Measurements from ENCODE around the gene NODAL. TPM values are rescaled to one million over a fixed set of nuclear protein-coding genes. Genes with fewer than 3 reads are reported as not detected.

NODAL gene
- total RNA-seq, 2 experiments from 2014 or later, result not detected

GRCh38 chr10:70482982-70483760 is 41.7 kb upstream of the NODAL start:
- Histone ChIP-seq H3K4me3 (ENCODE audit: low read length) (no peak overlapping the region), H3K27me3 (ENCODE audit: control insufficient read depth in 1 of 2, insufficient read depth in 2 of 2, low read length in 2 of 2) (no peaks in the 10 kb centered on the region), H3K36me3 (ENCODE audit: insufficient read depth, low read length) (no peaks in the 10 kb centered on the region), H3K9me3 (ENCODE audit: control insufficient read depth in 1 of 2, insufficient read depth in 1 of 2, low read length in 2 of 2) (no peaks in the 10 kb centered on the region), H3K27ac (ENCODE audit: low read depth in 1 of 2, low read length in 2 of 2) (no peak overlapping the region), H3K4me1 (ENCODE audit: insufficient read depth, low read length) (peaks cover 29% of the 10 kb centered on the region)
- H3K27me3 Mint-ChIP-seq, result no peaks in the 10 kb centered on the region
- TF ChIP-seq CTCF (IDR thresholded peaks at IDR 0.05), result no peak
- no peaks in the 10 kb centered on the region for H3K36me3 Mint-ChIP-seq (ENCODE audit: low read depth)
- ChIA-PET POLR2A (no interaction called here), CTCF (no interaction called here)
- ATAC-seq (ENCODE audit: poor library complexity) (no peak), DNase-seq (no peak)
- no peak overlapping the region for H3K27ac Mint-ChIP-seq
- no peak overlapping the region for H3K4me3 Mint-ChIP-seq
- no peaks in the 10 kb centered on the region for H3K9me3 Mint-ChIP-seq
- intact Hi-C loops (cut with DNase I, micrococcal nuclease), result no loop called here
- peaks cover 29% of the 10 kb centered on the region for H3K4me1 Mint-ChIP-seq (ENCODE audit: low read depth)

- no peak overlapping the region for H3K27ac ChIP-seq (ENCODE audit: low read depth in 1 of 2, low read length in 2 of 2)
- no peaks in the 10 kb centered on the region for H3K9me3 Mint-ChIP-seq
- H3K27me3 Mint-ChIP-seq, result no peaks in the 10 kb centered on the region
- no peak overlapping the region for H3K27ac Mint-ChIP-seq
- no peak overlapping the region for H3K4me3 Mint-ChIP-seq
- no peak overlapping the region for H3K4me3 ChIP-seq (ENCODE audit: low read length)
- no peaks in the 10 kb centered on the region for H3K27me3 ChIP-seq (ENCODE audit: control insufficient read depth in 1 of 2, insufficient read depth in 2 of 2, low read length in 2 of 2)
- peaks cover 40% of the 10 kb centered on the region for H3K4me1 ChIP-seq (ENCODE audit: insufficient read depth, low read length)
- no peaks in the 10 kb centered on the region for H3K36me3 ChIP-seq (ENCODE audit: insufficient read depth, low read length)
- H3K36me3 Mint-ChIP-seq (ENCODE audit: low read depth), result no peaks in the 10 kb centered on the region
- peaks cover 40% of the 10 kb centered on the region for H3K4me1 Mint-ChIP-seq (ENCODE audit: low read depth)
- POLR2A ChIA-PET, result interaction anchor here (1.2 kb wide), 1 partner anchor 12 kb away, joined by 3 read pairs; no protein-coding TSS in a partner anchor
- ATAC-seq (ENCODE audit: poor library complexity) (no peak), DNase-seq (no peak)
- intact Hi-C loops (cut with DNase I, micrococcal nuclease), result no loop called here
- CTCF ChIA-PET, result no interaction called here
- no peaks in the 10 kb centered on the region for H3K9me3 ChIP-seq (ENCODE audit: control insufficient read depth in 1 of 2, insufficient read depth in 1 of 2, low read length in 2 of 2)
- TF ChIP-seq CTCF (IDR thresholded peaks at IDR 0.05), result no peak
These were observed 40.5 kb upstream of the NODAL start for GRCh38 chr10:70481831-70482530.

- H3K4me3 Mint-ChIP-seq, result no peak overlapping the region
- ATAC-seq (ENCODE audit: poor library complexity) (no peak), DNase-seq (no peak)
- H3K4me1 Mint-ChIP-seq (ENCODE audit: low read depth), result peaks cover 49% of the 10 kb centered on the region
- H3K4me1 ChIP-seq (ENCODE audit: insufficient read depth, low read length), result peaks cover 49% of the 10 kb centered on the region
- H3K27me3 Mint-ChIP-seq, result no peaks in the 10 kb centered on the region
- no peak overlapping the region for H3K4me3 ChIP-seq (ENCODE audit: low read length)
- no peak overlapping the region for H3K27ac ChIP-seq (ENCODE audit: low read depth in 1 of 2, low read length in 2 of 2)
- ChIA-PET POLR2A (interaction anchor here (1.2 kb wide), 1 partner anchor 13 kb away, joined by 3 read pairs; no protein-coding TSS in a partner anchor), CTCF (no interaction called here)
- no peaks in the 10 kb centered on the region for H3K9me3 ChIP-seq (ENCODE audit: control insufficient read depth in 1 of 2, insufficient read depth in 1 of 2, low read length in 2 of 2)
- no peak for TF ChIP-seq CTCF (IDR thresholded peaks at IDR 0.05)
- H3K36me3 ChIP-seq (ENCODE audit: insufficient read depth, low read length), result no peaks in the 10 kb centered on the region
- H3K36me3 Mint-ChIP-seq (ENCODE audit: low read depth), result no peaks in the 10 kb centered on the region
- intact Hi-C loops (cut with DNase I, micrococcal nuclease), result no loop called here
- H3K27me3 ChIP-seq (ENCODE audit: control insufficient read depth in 1 of 2, insufficient read depth in 2 of 2, low read length in 2 of 2), result no peaks in the 10 kb centered on the region
- H3K27ac Mint-ChIP-seq, result no peak overlapping the region
- no peaks in the 10 kb centered on the region for H3K9me3 Mint-ChIP-seq
These were observed 39.6 kb upstream of the NODAL start for GRCh38 chr10:70481105-70481504.
